HepG2 (cell line): ENCODE data around the gene IFNAR2. TPM values are rescaled to one million over a fixed set of nuclear protein-coding genes. Genes with fewer than 3 reads are reported as not detected.
A peak's percentile ranks its signal among the peaks of the same experiment; 100 is the strongest.

Source experiments
- AGO1 ChIP-seq: fragments of 200-400 bp; formaldehyde crosslinking; IDR thresholded peaks from 2 replicates; pipeline ENCODE4 v1.6.1; 2017; ENCODE audit warnings: mild to moderate bottlenecking, low read depth, low read length, moderate library complexity; ENCODE audit not compliant: poor library complexity, severe bottlenecking
- ARID4A ChIP-seq: sonication (generic); formaldehyde crosslinking; IDR thresholded peaks from 2 replicates; pipeline ENCODE4 v1.5.0; 2020; ENCODE audit warnings: mild to moderate bottlenecking, missing genetic modification reagents, borderline replicate concordance
- CCAR2 ChIP-seq: fragments of 200-400 bp; formaldehyde crosslinking; optimal IDR thresholded peaks from 2 replicates; pipeline ENCODE3; 2018; ENCODE audit warnings: low read depth, mild to moderate bottlenecking, low read length, moderate library complexity
- CENPX ChIP-seq: sonication (generic); formaldehyde crosslinking; IDR thresholded peaks from 2 replicates; pipeline ENCODE4 v1.9.0; 2021; ENCODE audit warnings: mild to moderate bottlenecking, missing genetic modification reagents, moderate library complexity
- CHD2 ChIP-seq: IDR thresholded peaks from 2 replicates; pipeline ENCODE4 v1.6.1; 2011; ENCODE audit warnings: low read depth, low read length, improper control_type of control experiment
- DMAP1 ChIP-seq: IDR thresholded peaks from 2 replicates; pipeline ENCODE4 v1.6.1; 2016
- DR1 ChIP-seq: sonication (generic); formaldehyde crosslinking; IDR thresholded peaks from 2 replicates; pipeline ENCODE4 v1.8.0; 2021; ENCODE audit warnings: mild to moderate bottlenecking, missing genetic modification reagents, inconsistent platforms
- HNRNPLL ChIP-seq: fragments of 200-400 bp; formaldehyde crosslinking; IDR thresholded peaks from 2 replicates; pipeline ENCODE4 v1.6.1; 2017; ENCODE audit warnings: mild to moderate bottlenecking, low read depth, low read length; ENCODE audit not compliant: poor library complexity, severe bottlenecking
- NR1H2 ChIP-seq: sonication (generic); formaldehyde crosslinking; IDR thresholded peaks from 2 replicates; pipeline ENCODE4 v1.8.1; 2022; ENCODE audit warnings: low read depth, missing genetic modification reagents, borderline replicate concordance
- NR2F6 ChIP-seq, 2 experiments: IDR thresholded peaks; 2 replicates each; pipeline ENCODE4 v1.6.1; 2016; ENCODE audit warnings: antibody characterized with exemption in 1 of 2, mild to moderate bottlenecking in 1 of 2
- POLR2G ChIP-seq: fragments of 200-400 bp; formaldehyde crosslinking; IDR thresholded peaks from 2 replicates; pipeline ENCODE4 v1.6.1; 2018; ENCODE audit warnings: mild to moderate bottlenecking, low read depth, low read length, moderate library complexity
- SAP130 ChIP-seq: IDR thresholded peaks from 2 replicates; pipeline ENCODE4 v1.6.1; 2016; ENCODE audit warnings: low read depth
- SPEN ChIP-seq: sonication (generic); formaldehyde crosslinking; IDR thresholded peaks from 2 replicates; pipeline ENCODE4 v1.5.1; 2020; ENCODE audit warnings: low read depth, mild to moderate bottlenecking, missing genetic modification reagents
- XRCC5 ChIP-seq: fragments of 200-400 bp; formaldehyde crosslinking; optimal IDR thresholded peaks from 2 replicates; pipeline ENCODE3; 2017; ENCODE audit warnings: mild to moderate bottlenecking, low read length
- ZFY ChIP-seq: sonication (generic); formaldehyde crosslinking; IDR thresholded peaks from 2 replicates; pipeline ENCODE4 v1.4.0; 2020; ENCODE audit warnings: missing genetic modification reagents
- ZMAT3 ChIP-seq: sonication (generic); formaldehyde crosslinking; conservative IDR thresholded peaks from 2 replicates; pipeline ENCODE4 v1.7.0; 2021; ENCODE audit warnings: missing genetic modification reagents
- ZNF276 ChIP-seq: sonication (generic); formaldehyde crosslinking; IDR thresholded peaks from 2 replicates; pipeline ENCODE4 v1.4.0; 2020; ENCODE audit warnings: mild to moderate bottlenecking, low read depth, missing genetic modification reagents
- ZNF569 ChIP-seq: sonication (generic); formaldehyde crosslinking; IDR thresholded peaks from 2 replicates; pipeline ENCODE4 v1.5.0; 2020; ENCODE audit warnings: mild to moderate bottlenecking, missing genetic modification reagents, moderate library complexity, borderline replicate concordance
- polyA plus RNA-seq, 8 experiments: library from polyadenylated mRNA; depleted of rRNA in 3 of 8; stranded (reverse) in 7 of 8; unstranded in 1 of 8; fragments of >200 nt; fragmentation: Illumina TruSeq in 4 of 8; extraction: Trizol in 4 of 8; gene quantifications; 2 replicates each; pipeline versions ENCODE4 v1.2.1 to v1.2.3, GENCODE V29; 2011 to 2016; ENCODE audit warnings: low read depth in 4 of 8, missing spikeins in 1 of 8, mixed read lengths in 1 of 8; ENCODE audit not compliant: insufficient read depth in 1 of 8
- total RNA-seq, 5 experiments: library from RNA; depleted of rRNA; stranded (reverse); fragments of >200 nt; fragmentation: Illumina TruSeq; extraction: Trizol; gene quantifications; 2 replicates each; pipeline ENCODE4 v1.2.3, GENCODE V29; 2016; ENCODE audit warnings: low read depth in 1 of 5
- TF ChIP-seq, protein P1 (sequence below): sonication (generic); formaldehyde crosslinking; conservative IDR thresholded peaks from 2 replicates; pipeline ENCODE4 v1.4.0; 2020; ENCODE audit warnings: missing genetic modification reagents
- TF ChIP-seq, protein P2 (sequence below): IDR thresholded peaks from 2 replicates; pipeline ENCODE4 v1.6.1; 2016; ENCODE audit warnings: mild to moderate bottlenecking, missing biosample characterization, missing genetic modification reagents

Gene IFNAR2
- total and polyA plus RNA-seq, 2 of the 13 experiments (the other 11 are each of a cell fraction or from before 2014, with no cell fraction given): 5.1 to 24.1 TPM

- TF ChIP-seq, protein P1, sequence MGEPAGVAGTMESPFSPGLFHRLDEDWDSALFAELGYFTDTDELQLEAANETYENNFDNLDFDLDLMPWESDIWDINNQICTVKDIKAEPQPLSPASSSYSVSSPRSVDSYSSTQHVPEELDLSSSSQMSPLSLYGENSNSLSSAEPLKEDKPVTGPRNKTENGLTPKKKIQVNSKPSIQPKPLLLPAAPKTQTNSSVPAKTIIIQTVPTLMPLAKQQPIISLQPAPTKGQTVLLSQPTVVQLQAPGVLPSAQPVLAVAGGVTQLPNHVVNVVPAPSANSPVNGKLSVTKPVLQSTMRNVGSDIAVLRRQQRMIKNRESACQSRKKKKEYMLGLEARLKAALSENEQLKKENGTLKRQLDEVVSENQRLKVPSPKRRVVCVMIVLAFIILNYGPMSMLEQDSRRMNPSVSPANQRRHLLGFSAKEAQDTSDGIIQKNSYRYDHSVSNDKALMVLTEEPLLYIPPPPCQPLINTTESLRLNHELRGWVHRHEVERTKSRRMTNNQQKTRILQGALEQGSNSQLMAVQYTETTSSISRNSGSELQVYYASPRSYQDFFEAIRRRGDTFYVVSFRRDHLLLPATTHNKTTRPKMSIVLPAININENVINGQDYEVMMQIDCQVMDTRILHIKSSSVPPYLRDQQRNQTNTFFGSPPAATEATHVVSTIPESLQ (CRISPR knock-in tag): no peak
- TF ChIP-seq ZNF276 (CRISPR knock-in tag) (no peak), ZNF569 (no peak), CHD2 (0 out of 2 replicates have a peak, but pooled peaks have one; percentile 8), AGO1 (peak; percentile 83), SPEN (CRISPR knock-in tag) (peak; percentile 57), CENPX (CRISPR knock-in tag) (no peak), CCAR2 (no peak), ARID4A (CRISPR knock-in tag) (peak; percentile 72; the same call in 1 of the 2 replicates), XRCC5 (peak; percentile 45), HNRNPLL (peak; percentile 54), DMAP1 (CRISPR knock-in tag) (no peak), SAP130 (CRISPR knock-in tag) (peak; percentile 67), NR1H2 (CRISPR knock-in tag) (no peak), ZMAT3 (CRISPR knock-in tag) (0 out of 2 replicates have a peak, but pooled peaks have one; percentile 14), NR2F6 (IDR thresholded peaks at IDR 0.05) (no peak), NR2F6 (CRISPR knock-in tag; IDR thresholded peaks at IDR 0.05) (no peak), DR1 (CRISPR knock-in tag) (0 out of 2 replicates have a peak, but pooled peaks have one; percentile 28), ZFY (CRISPR knock-in tag) (peak; percentile 51; the same call in 1 of the 2 replicates), POLR2G (peak; percentile 63; the same call in 1 of the 2 replicates)
- TF ChIP-seq, protein P2, sequence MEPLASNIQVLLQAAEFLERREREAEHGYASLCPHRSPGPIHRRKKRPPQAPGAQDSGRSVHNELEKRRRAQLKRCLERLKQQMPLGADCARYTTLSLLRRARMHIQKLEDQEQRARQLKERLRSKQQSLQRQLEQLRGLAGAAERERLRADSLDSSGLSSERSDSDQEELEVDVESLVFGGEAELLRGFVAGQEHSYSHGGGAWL (CRISPR knock-in tag): peak; percentile 48; the same call in 1 of the 2 replicates
These were observed 36.5 kb downstream of the IFNAR2 start, which contains the start of gene IL10RB (continued) for GRCh38 chr21:33266050-33266788.
